Measurements from ENCODE around the gene KMT2B. TPM values are rescaled to one million over a fixed set of nuclear protein-coding genes. Genes with fewer than 3 reads are reported as not detected.

The KMT2B gene
- total and polyA plus RNA-seq, 9 of the 15 experiments (the other 6 are each of a cell fraction or from before 2014, with no cell fraction given): 0.63 to 43.9 (median 8.1) TPM

DNA sequence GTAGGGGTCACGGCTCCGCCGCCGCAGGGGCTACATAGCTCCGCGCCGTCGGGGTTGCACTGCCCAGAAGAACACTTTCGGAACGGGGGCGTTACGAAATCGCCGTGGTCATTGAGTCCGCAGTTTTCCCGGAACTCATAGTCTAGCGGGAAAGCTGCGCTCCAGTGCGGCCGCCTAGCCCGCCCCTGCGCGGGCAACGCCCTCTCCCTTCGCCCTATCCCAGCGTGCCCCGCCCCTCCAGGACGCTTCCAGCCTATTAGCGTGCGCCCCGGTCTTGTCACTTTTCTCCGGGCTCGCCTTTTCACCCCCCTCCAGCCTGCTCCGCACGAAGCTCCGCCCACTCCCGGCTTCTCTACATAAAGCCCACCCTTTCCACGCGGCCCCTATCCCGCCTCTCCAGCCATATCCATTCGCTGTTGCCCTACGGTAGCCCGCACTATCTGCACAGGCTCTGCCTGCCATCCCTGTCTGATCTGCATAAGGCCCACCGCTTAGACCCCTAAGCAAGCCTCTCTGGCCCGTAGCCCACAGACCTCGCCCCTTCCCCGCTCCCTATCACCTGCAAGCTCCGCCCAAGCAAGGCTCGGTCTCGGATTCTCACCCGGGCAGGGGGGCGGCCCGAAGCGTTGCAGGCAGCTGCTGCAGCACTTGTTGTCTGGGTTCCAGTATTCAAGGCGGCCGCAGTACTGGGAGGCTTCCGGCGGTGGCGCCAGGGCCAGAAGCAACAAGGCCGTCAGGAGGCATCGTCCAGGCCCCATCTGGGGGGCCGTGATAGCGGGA is 22.8 kb downstream of the KMT2B start (continued):
- TF ChIP-seq PKNOX1 (IDR thresholded peaks at IDR 0.05) (peak; percentile 93), ZNF212 (CRISPR knock-in tag; IDR thresholded peaks at IDR 0.05) (no peak), FOSL1 (tag; conservative IDR thresholded peaks at IDR 0.05) (no peak), HNRNPL (IDR thresholded peaks at IDR 0.05; ENCODE audit: low read depth, low read length) (no peak), ZNF3 (CRISPR knock-in tag; IDR thresholded peaks at IDR 0.05) (no peak), SIN3B (IDR thresholded peaks at IDR 0.05; ENCODE audit: low read depth) (no peak), SAFB2 (IDR thresholded peaks at IDR 0.05; ENCODE audit: borderline replicate concordance, low read depth, low read length, severe bottlenecking) (no peak), TRIM28 (IDR thresholded peaks at IDR 0.05) (no peak), CC2D1A (IDR thresholded peaks at IDR 0.05) (no peak; the same call in 1 of the 2 replicates), FOXA3 (CRISPR knock-in tag; conservative IDR thresholded peaks at IDR 0.05 in 1 of 2, IDR thresholded peaks at IDR 0.05 in 1 of 2) (peak in 1 of 2 experiments; percentile 49; a peak in 1 of 4 replicates), TSHZ1 (CRISPR knock-in tag; IDR thresholded peaks at IDR 0.05) (no peak), ATF1 (CRISPR knock-in tag; IDR thresholded peaks at IDR 0.05) (0 out of 2 replicates have a peak, but pooled peaks have one; percentile 12), ATF1 (tag; IDR thresholded peaks at IDR 0.05) (peak; percentile 80), TEAD2 (tag; IDR thresholded peaks at IDR 0.05) (no peak)
- TF ChIP-seq, protein P1, sequence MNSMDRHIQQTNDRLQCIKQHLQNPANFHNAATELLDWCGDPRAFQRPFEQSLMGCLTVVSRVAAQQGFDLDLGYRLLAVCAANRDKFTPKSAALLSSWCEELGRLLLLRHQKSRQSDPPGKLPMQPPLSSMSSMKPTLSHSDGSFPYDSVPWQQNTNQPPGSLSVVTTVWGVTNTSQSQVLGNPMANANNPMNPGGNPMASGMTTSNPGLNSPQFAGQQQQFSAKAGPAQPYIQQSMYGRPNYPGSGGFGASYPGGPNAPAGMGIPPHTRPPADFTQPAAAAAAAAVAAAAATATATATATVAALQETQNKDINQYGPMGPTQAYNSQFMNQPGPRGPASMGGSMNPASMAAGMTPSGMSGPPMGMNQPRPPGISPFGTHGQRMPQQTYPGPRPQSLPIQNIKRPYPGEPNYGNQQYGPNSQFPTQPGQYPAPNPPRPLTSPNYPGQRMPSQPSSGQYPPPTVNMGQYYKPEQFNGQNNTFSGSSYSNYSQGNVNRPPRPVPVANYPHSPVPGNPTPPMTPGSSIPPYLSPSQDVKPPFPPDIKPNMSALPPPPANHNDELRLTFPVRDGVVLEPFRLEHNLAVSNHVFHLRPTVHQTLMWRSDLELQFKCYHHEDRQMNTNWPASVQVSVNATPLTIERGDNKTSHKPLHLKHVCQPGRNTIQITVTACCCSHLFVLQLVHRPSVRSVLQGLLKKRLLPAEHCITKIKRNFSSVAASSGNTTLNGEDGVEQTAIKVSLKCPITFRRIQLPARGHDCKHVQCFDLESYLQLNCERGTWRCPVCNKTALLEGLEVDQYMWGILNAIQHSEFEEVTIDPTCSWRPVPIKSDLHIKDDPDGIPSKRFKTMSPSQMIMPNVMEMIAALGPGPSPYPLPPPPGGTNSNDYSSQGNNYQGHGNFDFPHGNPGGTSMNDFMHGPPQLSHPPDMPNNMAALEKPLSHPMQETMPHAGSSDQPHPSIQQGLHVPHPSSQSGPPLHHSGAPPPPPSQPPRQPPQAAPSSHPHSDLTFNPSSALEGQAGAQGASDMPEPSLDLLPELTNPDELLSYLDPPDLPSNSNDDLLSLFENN (IDR thresholded peaks at IDR 0.05; ENCODE audit: low read depth in 2 of 2, low read length in 2 of 2): no peak
- TF ChIP-seq, protein P2, sequence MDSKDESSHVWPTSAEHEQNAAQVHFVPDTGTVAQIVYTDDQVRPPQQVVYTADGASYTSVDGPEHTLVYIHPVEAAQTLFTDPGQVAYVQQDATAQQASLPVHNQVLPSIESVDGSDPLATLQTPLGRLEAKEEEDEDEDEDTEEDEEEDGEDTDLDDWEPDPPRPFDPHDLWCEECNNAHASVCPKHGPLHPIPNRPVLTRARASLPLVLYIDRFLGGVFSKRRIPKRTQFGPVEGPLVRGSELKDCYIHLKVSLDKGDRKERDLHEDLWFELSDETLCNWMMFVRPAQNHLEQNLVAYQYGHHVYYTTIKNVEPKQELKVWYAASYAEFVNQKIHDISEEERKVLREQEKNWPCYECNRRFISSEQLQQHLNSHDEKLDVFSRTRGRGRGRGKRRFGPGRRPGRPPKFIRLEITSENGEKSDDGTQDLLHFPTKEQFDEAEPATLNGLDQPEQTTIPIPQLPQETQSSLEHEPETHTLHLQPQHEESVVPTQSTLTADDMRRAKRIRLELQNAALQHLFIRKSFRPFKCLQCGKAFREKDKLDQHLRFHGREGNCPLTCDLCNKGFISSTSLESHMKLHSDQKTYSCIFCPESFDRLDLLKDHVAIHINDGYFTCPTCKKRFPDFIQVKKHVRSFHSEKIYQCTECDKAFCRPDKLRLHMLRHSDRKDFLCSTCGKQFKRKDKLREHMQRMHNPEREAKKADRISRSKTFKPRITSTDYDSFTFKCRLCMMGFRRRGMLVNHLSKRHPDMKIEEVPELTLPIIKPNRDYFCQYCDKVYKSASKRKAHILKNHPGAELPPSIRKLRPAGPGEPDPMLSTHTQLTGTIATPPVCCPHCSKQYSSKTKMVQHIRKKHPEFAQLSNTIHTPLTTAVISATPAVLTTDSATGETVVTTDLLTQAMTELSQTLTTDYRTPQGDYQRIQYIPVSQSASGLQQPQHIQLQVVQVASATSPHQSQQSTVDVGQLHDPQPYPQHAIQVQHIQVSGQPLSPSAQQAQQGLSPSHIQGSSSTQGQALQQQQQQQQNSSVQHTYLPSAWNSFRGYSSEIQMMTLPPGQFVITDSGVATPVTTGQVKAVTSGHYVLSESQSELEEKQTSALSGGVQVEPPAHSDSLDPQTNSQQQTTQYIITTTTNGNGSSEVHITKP (IDR thresholded peaks at IDR 0.05; ENCODE audit: partially characterized antibody): no peak

Data from K562 (cell line).